IMR-90 (cell line): ENCODE results near the gene CYP27C1. TPM values are rescaled to one million over a fixed set of nuclear protein-coding genes. Genes with fewer than 3 reads are reported as not detected.
A peak's percentile ranks its signal among the peaks of the same experiment; 100 is the strongest.

Experiments used
- ATAC-seq: fragments of 200-7000 bp; cut with Tn5 transposase; 2 replicates; pipeline ENCODE4 v1.9.1; 2020; ENCODE audit warnings: low read depth, mild to moderate bottlenecking, moderate library complexity
- BruUV-seq: library from RNA; stranded (reverse); fragments of 400-500 nt; replicated peaks from 2 replicates; lab custom pipeline; 2021; lab: Mats Ljungman, UMichigan
- CTCF ChIA-PET: fragments of 300-600 bp; formaldehyde crosslinking; extraction: SDS; loops from one replicate; lab custom pipeline; 2021; ENCODE audit warnings: antibody characterized with exemption; lab: Yijun Ruan, JAX
- POLR2A ChIA-PET: fragments of 300-600 bp; sonication (Branson Sonifier 250); formaldehyde crosslinking; loops from one replicate; lab custom pipeline; 2022; ENCODE audit warnings: antibody characterized with exemption; ENCODE audit not compliant: unreplicated experiment; lab: Charles Lee
- DNase-seq: peaks from one replicate; pipeline ENCODE4 v3.0.0; 2013
- H2AFZ ChIP-seq: replicated peaks from 2 replicates; pipeline ENCODE3; 2013; ENCODE audit warnings: low read length, mild to moderate bottlenecking; ENCODE audit not compliant: poor library complexity
- H2AK5ac ChIP-seq: 2 replicates; pipeline ENCODE4 v1.6.1; 2013; ENCODE audit warnings: low read depth, low read length, inconsistent platforms
- H2AK9ac ChIP-seq: replicated peaks from 2 replicates; pipeline ENCODE3; 2013; ENCODE audit warnings: mild to moderate bottlenecking, low read depth, low read length, moderate library complexity; ENCODE audit not compliant: poor library complexity
- H2BK120ac ChIP-seq: 2 replicates; pipeline ENCODE4 v1.6.1; 2013; ENCODE audit warnings: low read depth, low read length, inconsistent platforms
- H2BK15ac ChIP-seq: 3 replicates; pipeline ENCODE4 v1.6.1; 2013; ENCODE audit warnings: low read depth, low read length, inconsistent platforms
- H2BK20ac ChIP-seq: 2 replicates; pipeline ENCODE4 v1.6.1; 2013; ENCODE audit warnings: low read depth, mild to moderate bottlenecking, inconsistent platforms, low read length, moderate library complexity
- H2BK5ac ChIP-seq: 2 replicates; pipeline ENCODE4 v1.6.1; 2013; ENCODE audit warnings: mild to moderate bottlenecking, low read depth, low read length, inconsistent platforms; ENCODE audit not compliant: poor library complexity, severe bottlenecking
- H3K14ac ChIP-seq: replicated peaks from 2 replicates; pipeline ENCODE4 v1.6.1; 2013; ENCODE audit warnings: low read depth, low read length, inconsistent platforms
- H3K18ac ChIP-seq: 2 replicates; pipeline ENCODE4 v1.6.1; 2013; ENCODE audit warnings: low read depth, low read length, control low read depth
- H3K23ac ChIP-seq: 2 replicates; pipeline ENCODE4 v1.6.1; 2013; ENCODE audit warnings: low read depth, low read length, inconsistent platforms
- H3K27ac ChIP-seq: 2 replicates; pipeline ENCODE4 v1.5.1; 2013; ENCODE audit warnings: mild to moderate bottlenecking, control low read depth, low read length; ENCODE audit not compliant: insufficient read depth
- H3K27me3 ChIP-seq: 2 replicates; pipeline ENCODE4 v1.6.1; 2013; ENCODE audit warnings: low read length; ENCODE audit not compliant: control insufficient read depth, insufficient read depth
- H3K36me3 ChIP-seq: 2 replicates; pipeline ENCODE4 v1.6.1; 2013; ENCODE audit warnings: low read length, mixed read lengths; ENCODE audit not compliant: control insufficient read depth, insufficient read depth
- H3K4ac ChIP-seq: 2 replicates; pipeline ENCODE4 v1.6.1; 2013; ENCODE audit warnings: low read depth, low read length, inconsistent platforms
- H3K4me1 ChIP-seq: 2 replicates; pipeline ENCODE4 v1.6.1; 2013; ENCODE audit warnings: low read length, mixed read lengths; ENCODE audit not compliant: control insufficient read depth, insufficient read depth
- H3K4me2 ChIP-seq: 2 replicates; pipeline ENCODE4 v1.6.1; 2013; ENCODE audit warnings: low read depth, mild to moderate bottlenecking, control low read depth, low read length, moderate library complexity
- H3K4me3 ChIP-seq: 2 replicates; pipeline ENCODE4 v1.5.1; 2013; ENCODE audit warnings: low read depth, mild to moderate bottlenecking, control low read depth, low read length, moderate library complexity; ENCODE audit not compliant: insufficient read depth
- H3K56ac ChIP-seq: 2 replicates; pipeline ENCODE4 v1.6.1; 2013; ENCODE audit warnings: low read length, inconsistent platforms; ENCODE audit not compliant: insufficient read depth; ENCODE audit errors: extremely low read depth
- H3K79me1 ChIP-seq, 2 experiments: 2 replicates each; pipeline ENCODE4 v1.6.1; 2013; ENCODE audit warnings: low read length in 2 of 2, inconsistent platforms in 1 of 2, low read depth in 1 of 2
- H3K9ac ChIP-seq: 2 replicates; pipeline ENCODE4 v1.6.1; 2013; ENCODE audit warnings: low read depth, low read length, control low read depth
- H3K9me1 ChIP-seq: 2 replicates; pipeline ENCODE4 v1.6.1; 2013; ENCODE audit warnings: low read length, inconsistent platforms; ENCODE audit not compliant: insufficient read depth
- H3K9me3 ChIP-seq: 2 replicates; pipeline ENCODE4 v1.6.1; 2013; ENCODE audit warnings: low read length; ENCODE audit not compliant: control insufficient read depth, insufficient read depth
- H4K20me1 ChIP-seq: 2 replicates; pipeline ENCODE4 v1.6.1; 2013; ENCODE audit warnings: low read length, inconsistent platforms; ENCODE audit not compliant: insufficient read depth
- H4K5ac ChIP-seq: 2 replicates; pipeline ENCODE4 v1.6.1; 2013; ENCODE audit warnings: mild to moderate bottlenecking, low read depth, low read length, control low read depth
- H4K8ac ChIP-seq, 2 experiments: 2 replicates each; pipeline ENCODE4 v1.6.1; 2013; ENCODE audit warnings: low read depth in 2 of 2, low read length in 2 of 2, control low read depth in 1 of 2, inconsistent platforms in 1 of 2
- H4K91ac ChIP-seq: 2 replicates; pipeline ENCODE4 v1.6.1; 2013; ENCODE audit warnings: low read depth, low read length, inconsistent platforms; ENCODE audit not compliant: insufficient read depth
- MAZ ChIP-seq: IDR thresholded peaks from 2 replicates; pipeline ENCODE4 v1.6.1; 2012; ENCODE audit warnings: low read depth, mild to moderate bottlenecking, low read length, improper control_type of control experiment, moderate library complexity, borderline replicate concordance
- WGBS, 2 experiments: methylation state at CpG; one replicate each; pipeline versions ENCODE4 v1.1.5 to v1.1.7; 2013; ENCODE audit warnings: missing lambda C conversion rate in 2 of 2; ENCODE audit not compliant: insufficient read length in 1 of 2; ENCODE audit errors: extremely low coverage in 2 of 2; 5-methylcytosine and 5-hydroxymethylcytosine counted together
- dilution Hi-C: fragments of 300-500 bp; cut with HindIII; formaldehyde crosslinking; loops from one replicate; pipeline ENCODE4 v1.14.3; 2018; ENCODE audit warnings: low sequenced_read_pairs; ENCODE audit not compliant: unreplicated experiment
- in situ Hi-C: fragments of 300-500 bp; cut with MboI; formaldehyde crosslinking; loops from 3 replicates; pipeline ENCODE4 v1.14.3; 2019; ENCODE audit warnings: low sequenced_read_pairs, inconsistent platforms, mixed read lengths
- intact Hi-C: fragments of 100-400 bp; cut with micrococcal nuclease; formaldehyde crosslinking; loops from 2 replicates; pipeline ENCODE4 v1.10.0; 2022
- polyA plus RNA-seq, 3 experiments: library from polyadenylated mRNA; depleted of rRNA; stranded (reverse); fragments of >200 nt; gene quantifications; 2 replicates each; pipeline ENCODE4 v1.2.3, GENCODE V29; 2012; ENCODE audit warnings: low replicate concordance in 1 of 3
- total RNA-seq: library from RNA; depleted of rRNA; stranded (reverse); fragments of >200 nt; gene quantifications from 2 replicates; pipeline ENCODE4 v1.2.3, GENCODE V29; 2012

Gene CYP27C1
- total and polyA plus RNA-seq, 2 of the 4 experiments (the other 2 are of a cell fraction): not detected

DNA sequence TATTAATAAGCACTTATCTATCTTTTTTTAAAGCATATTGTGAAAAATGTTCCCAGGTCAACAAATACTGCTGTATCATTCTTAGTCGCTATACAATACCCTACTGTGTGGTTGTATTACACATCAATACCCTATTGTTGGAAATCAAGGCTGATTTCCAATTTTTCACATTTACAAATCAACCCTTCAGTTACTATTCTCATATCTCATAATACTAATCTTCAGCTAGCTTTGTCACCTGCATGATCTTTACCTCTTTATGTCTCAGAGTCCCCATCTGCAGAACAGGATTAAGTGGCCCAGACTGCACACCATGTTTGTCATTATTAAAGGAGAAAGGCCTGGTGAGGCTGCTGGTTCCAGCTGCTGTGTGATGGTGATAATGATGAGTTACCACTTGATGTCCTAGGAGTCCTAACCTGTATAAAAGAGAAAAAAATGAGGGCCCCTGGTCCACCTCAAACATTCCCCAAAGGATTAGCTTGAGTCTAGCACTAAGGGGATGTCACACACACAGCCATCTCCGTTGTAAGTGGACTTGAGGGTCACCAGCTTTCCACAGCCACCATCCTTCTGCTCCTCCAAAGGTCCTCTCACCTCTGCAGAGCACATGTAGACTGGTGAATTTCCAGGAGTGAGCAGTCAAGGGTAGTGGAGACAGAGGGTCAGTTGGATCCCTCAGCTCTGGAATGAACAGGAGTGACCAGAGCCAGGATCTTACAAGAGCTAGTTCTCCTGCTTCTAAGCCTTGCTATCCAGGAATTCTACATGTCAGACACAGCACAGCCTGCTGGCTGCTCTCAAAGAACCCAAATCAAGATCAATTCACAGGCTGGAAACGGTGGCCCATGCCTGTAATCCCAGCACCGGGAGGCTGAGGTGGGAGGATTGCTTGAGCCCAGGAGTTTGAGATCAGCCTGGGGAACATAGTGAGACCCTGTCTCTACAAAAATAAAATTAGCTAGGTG, 77.2 kb downstream of the CYP27C1 start:
- in situ Hi-C loops: no loop called here
- WGBS, 2 experiments: no CpG with 5 or more reads among the region's 4 CpGs
- intact Hi-C loops: no loop called here

More for the DNA sequence above, 77.2 kb downstream of the CYP27C1 start:
- Histone ChIP-seq H3K27ac (no peak overlapping the region), H3K4me2 (no peak overlapping the region), H3K23ac (no peak overlapping the region), H3K56ac (no peak overlapping the region), H3K9me1 (peaks cover 16% of the 10 kb centered on the region), H2AFZ (no peak overlapping the region), H3K36me3 (no peaks in the 10 kb centered on the region), H3K18ac (no peak overlapping the region), H2BK5ac (no peak overlapping the region), H3K79me1 (0 out of 4 replicates have a peak, but pooled peaks cover 0 to 3% of the 10 kb centered on the region in 2 experiments), H2BK15ac (0 out of 3 replicates have a peak overlapping the region, but pooled peaks have one; percentile 59), H3K9ac (no peak overlapping the region), H3K9me3 (no peaks in the 10 kb centered on the region), H4K8ac (peak overlapping the region in 1 of 2 experiments; percentile 88; a peak in 2 of 4 replicates), H3K4ac (peak overlapping the region; percentile 43; the same call in 1 of the 2 replicates), H2BK120ac (no peak overlapping the region), H4K20me1 (no peaks in the 10 kb centered on the region), H4K5ac (no peak overlapping the region), H3K4me3 (no peak overlapping the region), H3K4me1 (peaks cover 17% of the 10 kb centered on the region), H3K27me3 (no peaks in the 10 kb centered on the region; the same call in 1 of the 2 replicates), H3K14ac (0 out of 2 replicates have a peak overlapping the region, but pooled peaks have one; percentile 3), H2AK9ac (no peak overlapping the region), H4K91ac (peak overlapping the region; percentile 49), H2BK20ac (no peak overlapping the region), H2AK5ac (no peak overlapping the region; the same call in 1 of the 2 replicates)
- no peak for ATAC-seq
- CTCF ChIA-PET: interaction anchor here (0.8 kb wide), 1 partner anchor 21 kb away, joined by 3 read pairs; no protein-coding TSS in a partner anchor
- TF ChIP-seq MAZ: no peak
- BruUV-seq: no TSS peak
- dilution Hi-C loops: no loop called here
- POLR2A ChIA-PET: no interaction called here
- no peak for DNase-seq
